Rectal smooth muscle tissue (tissue), 1 donor: Measurements from ENCODE around the gene CARD9.
"Not testable (repeated sequence)": the region's sequence is repeated elsewhere in the genome, so short reads cannot be mapped to it uniquely, and the experiment has no call there.

Experiments used
- H3K27ac ChIP-seq: one replicate; pipeline ENCODE4 v1.7.0; 2013; ENCODE audit warnings: low read depth, low read length, inconsistent platforms
- H3K27me3 ChIP-seq: one replicate; pipeline ENCODE4 v1.7.0; 2013; ENCODE audit warnings: low read length; ENCODE audit not compliant: control insufficient read depth, insufficient read depth
- H3K36me3 ChIP-seq: one replicate; pipeline ENCODE4 v1.7.0; 2013; ENCODE audit warnings: low read length; ENCODE audit not compliant: control insufficient read depth, insufficient read depth
- H3K4me1 ChIP-seq: one replicate; pipeline ENCODE4 v1.7.0; 2013; ENCODE audit warnings: low read length; ENCODE audit not compliant: control insufficient read depth, insufficient read depth
- H3K4me3 ChIP-seq: one replicate; pipeline ENCODE4 v1.7.0; 2013; ENCODE audit warnings: low read length
- H3K9ac ChIP-seq: one replicate; pipeline ENCODE4 v1.7.0; 2013; ENCODE audit warnings: low read length

The CARD9 gene

GRCh38 chr9:136324501-136325300, 48.8 kb downstream of the CARD9 start:
- peaks cover 14% of the 10 kb centered on the region for H3K4me1 ChIP-seq
- H3K27me3 ChIP-seq, result peaks cover 2% of the 10 kb centered on the region
- no peak overlapping the region for H3K27ac ChIP-seq

GRCh38 chr9:136323371-136323789, 50.1 kb downstream of the CARD9 start:
- Histone ChIP-seq H3K4me1 (peaks cover 4% of the 10 kb centered on the region), H3K27ac (no peak overlapping the region), H3K27me3 (peaks cover 2% of the 10 kb centered on the region)

More at GRCh38 chr9:136324501-136325300, 48.8 kb downstream of the CARD9 start:
- Histone ChIP-seq H3K36me3 (no peaks in the 10 kb centered on the region), H3K9ac (no peak overlapping the region), H3K4me3 (no peak overlapping the region)

GRCh38 chr9:136322756-136323330, 50.6 kb downstream of the CARD9 start:
- Histone ChIP-seq H3K36me3 (no peaks in the 10 kb centered on the region), H3K4me3 (no peak overlapping the region), H3K27me3 (peaks cover 2% of the 10 kb centered on the region), H3K4me1 (no peaks in the 10 kb centered on the region), H3K27ac (no peak overlapping the region), H3K9ac (no peak overlapping the region)

More at GRCh38 chr9:136323371-136323789, 50.1 kb downstream of the CARD9 start:
- Histone ChIP-seq H3K9ac (no peak overlapping the region), H3K36me3 (no peaks in the 10 kb centered on the region), H3K4me3 (no peak overlapping the region)

- Histone ChIP-seq H3K4me1 (no peaks in the 10 kb centered on the region), H3K36me3 (no peaks in the 10 kb centered on the region), H3K9ac (no peak overlapping the region), H3K27ac (no peak overlapping the region), H3K4me3 (no peak overlapping the region), H3K27me3 (peaks cover 2% of the 10 kb centered on the region)
These were observed 51.9 kb downstream of the CARD9 start for GRCh38 chr9:136321561-136321960.

- not testable (repeated sequence) for H3K9ac ChIP-seq, H3K4me1 ChIP-seq, H3K27ac ChIP-seq, H3K36me3 ChIP-seq, H3K4me3 ChIP-seq, H3K27me3 ChIP-seq
These were observed 52.5 kb downstream of the CARD9 start for GRCh38 chr9:136320972-136321371.

GRCh38 chr9:136319955-136320354, 53.5 kb downstream of the CARD9 start:
- not testable (repeated sequence) for H3K27me3 ChIP-seq, H3K4me3 ChIP-seq, H3K9ac ChIP-seq, H3K4me1 ChIP-seq, H3K36me3 ChIP-seq, H3K27ac ChIP-seq

GRCh38 chr9:136319244-136319643, 54.2 kb downstream of the CARD9 start:
- not testable (repeated sequence) for H3K4me3 ChIP-seq, H3K27me3 ChIP-seq, H3K27ac ChIP-seq, H3K4me1 ChIP-seq, H3K9ac ChIP-seq, H3K36me3 ChIP-seq

GRCh38 chr9:136318776-136319241, 54.7 kb downstream of the CARD9 start:
- H3K4me3 ChIP-seq, result no peak overlapping the region
- no peak overlapping the region for H3K9ac ChIP-seq
- H3K27me3 ChIP-seq, result no peaks in the 10 kb centered on the region
- no peaks in the 10 kb centered on the region for H3K4me1 ChIP-seq
- no peaks in the 10 kb centered on the region for H3K36me3 ChIP-seq
- H3K27ac ChIP-seq, result no peak overlapping the region

GRCh38 chr9:136318111-136318775, 55.2 kb downstream of the CARD9 start:
- Histone ChIP-seq H3K27ac (no peak overlapping the region), H3K9ac (no peak overlapping the region), H3K27me3 (no peaks in the 10 kb centered on the region), H3K4me3 (no peak overlapping the region), H3K4me1 (no peaks in the 10 kb centered on the region), H3K36me3 (no peaks in the 10 kb centered on the region)

- no peaks in the 10 kb centered on the region for H3K27me3 ChIP-seq
These were observed 55.8 kb downstream of the CARD9 start for GRCh38 chr9:136317695-136318094.

GRCh38 chr9:136316896-136317676, 56.4 kb downstream of the CARD9 start:
- no peak overlapping the region for H3K27ac ChIP-seq

More at GRCh38 chr9:136317695-136318094, 55.8 kb downstream of the CARD9 start:
- Histone ChIP-seq H3K27ac (no peak overlapping the region), H3K4me1 (no peaks in the 10 kb centered on the region), H3K9ac (no peak overlapping the region), H3K36me3 (no peaks in the 10 kb centered on the region), H3K4me3 (no peak overlapping the region)

GRCh38 chr9:136316271-136316751, 57.2 kb downstream of the CARD9 start:
- Histone ChIP-seq H3K27me3 (no peaks in the 10 kb centered on the region), H3K9ac (no peak overlapping the region), H3K4me1 (no peaks in the 10 kb centered on the region), H3K27ac (no peak overlapping the region), H3K36me3 (no peaks in the 10 kb centered on the region), H3K4me3 (no peak overlapping the region)

More at GRCh38 chr9:136316896-136317676, 56.4 kb downstream of the CARD9 start:
- Histone ChIP-seq H3K4me3 (no peak overlapping the region), H3K4me1 (no peaks in the 10 kb centered on the region), H3K36me3 (no peaks in the 10 kb centered on the region), H3K27me3 (no peaks in the 10 kb centered on the region), H3K9ac (no peak overlapping the region)
